Ammon's horn (tissue), 1 donor: Measurements from ENCODE around the gene KRT81.
"Not testable (repeated sequence)": the region's sequence is repeated elsewhere in the genome, so short reads cannot be mapped to it uniquely, and the experiment has no call there.

Source experiments
- DNase-seq: peaks from one replicate; pipeline ENCODE4 v3.0.0-alpha.2; 2016; ENCODE audit warnings: low spot score

KRT81 gene

DNA sequence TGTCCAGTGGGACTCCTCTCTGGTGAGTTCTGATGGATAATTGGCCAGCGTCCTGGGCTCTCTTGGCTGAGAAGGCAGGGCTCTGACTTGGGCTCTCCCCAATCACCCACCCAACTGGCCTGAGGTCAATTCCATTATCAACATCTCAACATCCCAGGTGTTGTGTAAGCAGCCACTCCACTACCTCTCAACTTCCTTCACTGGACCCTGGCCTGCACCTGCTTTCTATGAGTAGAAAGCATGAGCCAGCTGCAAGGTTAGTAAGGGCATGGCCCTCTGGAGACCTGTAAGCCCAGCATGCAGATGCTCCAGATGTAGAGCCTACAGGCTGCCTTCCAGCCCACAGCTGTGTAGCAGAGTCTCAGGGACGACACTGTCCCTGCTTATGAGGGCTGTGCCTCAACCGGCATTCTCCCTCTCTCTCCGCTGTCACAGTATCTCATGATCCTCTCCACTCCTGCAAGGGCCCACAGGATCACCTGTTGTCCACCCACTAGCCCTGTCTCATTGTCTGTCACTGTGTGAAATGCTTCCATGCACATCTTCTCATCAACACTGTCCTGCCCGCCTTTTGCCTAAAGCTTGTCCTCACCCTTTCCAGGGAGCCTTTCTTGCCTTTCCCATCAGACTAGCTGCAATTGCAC lies 5.4 kb upstream of the KRT81 start:
- no peak for DNase-seq

DNA sequence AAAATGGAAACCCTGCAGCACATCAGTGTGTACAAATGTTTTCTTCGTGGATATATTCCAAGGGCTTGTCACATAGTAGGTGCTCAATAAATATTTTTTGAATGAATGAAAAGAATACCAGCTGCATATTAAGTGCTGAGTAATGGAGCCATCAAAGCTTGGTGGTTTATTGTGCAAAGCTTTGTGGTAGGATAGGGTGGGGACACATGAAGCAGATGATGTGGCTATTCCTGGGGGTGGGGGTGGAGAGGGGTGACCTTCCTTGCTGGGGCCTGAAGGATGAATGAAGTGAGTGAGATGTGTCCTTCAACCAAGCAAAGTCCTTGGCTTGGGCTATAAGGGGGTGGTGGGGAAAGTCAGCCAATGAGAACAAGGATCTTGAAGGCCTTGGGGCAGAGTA lies 4.3 kb upstream of the KRT81 start:
- DNase-seq, result no peak

DNA sequence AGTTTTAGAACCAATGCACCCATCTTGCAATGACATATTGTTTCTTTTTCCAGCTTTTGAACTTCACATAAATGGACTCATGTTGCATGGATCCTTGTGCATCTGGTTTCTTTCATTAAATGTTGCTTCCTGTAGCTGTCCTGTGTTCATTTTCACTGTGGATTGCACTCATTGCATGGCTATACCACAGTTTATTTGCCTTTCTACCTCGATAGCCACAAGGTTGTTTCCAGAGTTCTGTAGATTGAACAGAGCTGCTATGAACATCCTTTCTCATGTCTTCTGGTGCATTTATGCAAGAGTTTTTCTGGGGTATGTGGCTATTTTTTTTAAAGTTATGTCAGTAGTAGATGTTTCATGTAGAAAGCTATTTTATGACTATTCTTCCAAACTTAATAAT lies 3.5 kb upstream of the KRT81 start:
- no peak for DNase-seq

DNA sequence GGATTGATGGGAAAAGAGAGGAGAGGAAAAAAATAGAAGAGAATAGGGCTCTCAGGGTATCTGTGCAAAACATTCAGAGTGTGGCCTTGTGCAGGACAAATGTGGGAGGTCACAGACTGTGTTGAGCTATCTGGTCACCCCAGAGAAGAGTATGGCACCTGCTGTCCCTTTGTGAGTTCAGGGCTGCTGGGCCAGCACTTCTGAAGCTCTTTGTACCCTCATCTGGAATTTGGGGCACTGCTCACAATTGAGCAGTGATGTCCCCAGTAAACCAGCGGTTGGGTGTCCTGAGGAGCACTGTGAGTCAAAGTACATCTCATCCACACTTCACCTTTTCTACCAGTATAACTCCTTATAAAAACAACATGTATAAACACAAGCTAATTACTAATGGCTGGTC lies 2.6 kb upstream of the KRT81 start:
- no peak for DNase-seq

DNA sequence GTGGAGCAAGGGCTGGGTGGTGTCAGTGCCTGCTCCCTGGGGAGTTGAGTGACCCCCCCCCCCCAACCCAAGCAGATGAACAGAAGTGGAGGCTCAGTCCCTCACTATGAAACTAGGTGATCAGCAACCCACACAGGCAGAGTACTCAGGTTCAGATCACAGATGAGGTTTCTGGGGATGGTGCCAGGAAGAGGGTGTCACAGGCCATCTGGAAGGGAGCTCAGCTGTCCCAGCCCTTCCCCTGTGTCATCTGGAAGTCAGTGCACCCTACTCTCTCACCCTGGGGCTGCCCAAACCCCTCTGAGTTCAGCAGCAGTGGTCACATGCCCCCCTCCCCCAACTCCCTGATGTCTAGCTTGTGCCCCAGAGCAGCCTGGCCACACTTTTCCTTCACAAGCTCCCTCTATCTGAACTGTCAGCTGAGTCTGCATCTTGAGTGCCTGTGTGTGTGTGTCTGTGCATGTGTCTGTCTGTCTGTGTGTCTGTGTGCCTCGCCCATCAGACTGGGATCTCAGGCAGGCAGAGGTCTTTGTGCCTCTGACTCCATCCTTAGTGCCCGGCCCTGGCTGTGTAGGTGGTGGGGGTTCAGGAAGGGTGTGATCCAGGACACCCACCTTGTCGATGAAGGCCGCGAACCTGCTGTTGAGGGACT lies 725 bp downstream of the KRT81 start:
- not testable (repeated sequence) for DNase-seq

DNA sequence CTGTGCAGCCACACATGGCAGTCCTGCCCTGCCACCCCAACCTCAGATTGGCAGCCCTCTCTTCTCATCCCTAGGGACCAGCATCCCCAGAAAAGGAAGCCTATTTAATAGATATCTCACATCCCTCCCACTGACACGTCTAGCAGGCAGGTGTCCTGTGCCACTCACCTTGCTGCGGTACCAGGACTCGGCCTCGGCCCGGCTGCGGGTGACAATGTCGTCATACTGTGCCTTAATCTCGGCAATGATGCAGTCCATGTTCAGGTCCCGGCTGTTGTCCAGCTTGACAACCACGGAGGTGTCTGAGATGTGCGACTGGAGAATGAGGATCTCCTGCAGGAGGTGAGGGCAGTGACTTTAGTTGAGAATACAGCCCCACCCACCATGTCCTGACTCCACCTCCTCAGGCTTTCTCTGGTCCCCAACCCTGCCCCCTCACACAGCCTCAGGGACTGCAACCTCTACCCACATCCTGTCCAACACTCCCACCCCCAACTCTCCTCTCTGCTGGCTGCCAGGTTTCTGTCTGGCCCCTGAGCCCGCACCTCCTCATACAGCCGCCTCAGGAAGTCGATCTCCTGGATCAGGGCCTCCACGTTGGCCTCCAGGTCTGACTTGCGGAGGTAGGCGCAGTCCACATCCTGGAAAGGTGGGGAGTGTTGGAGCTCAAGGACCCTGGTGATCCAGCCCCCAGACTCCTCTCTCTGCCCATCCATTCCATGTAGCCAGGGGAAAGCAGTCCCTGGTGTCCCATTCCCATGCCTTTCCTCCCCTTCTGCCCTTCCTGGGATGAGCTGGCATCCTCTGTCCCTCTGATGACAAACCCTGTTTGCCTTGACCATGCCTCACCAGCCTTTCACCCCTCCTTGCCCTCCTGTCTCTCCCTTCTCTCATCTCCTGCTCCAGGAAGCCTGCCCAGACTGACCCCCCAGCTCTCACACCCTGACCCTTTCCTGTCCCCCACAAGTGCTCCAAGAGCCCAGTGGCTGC lies 3.2 kb downstream of the KRT81 start:
- not testable (repeated sequence) for DNase-seq

DNA sequence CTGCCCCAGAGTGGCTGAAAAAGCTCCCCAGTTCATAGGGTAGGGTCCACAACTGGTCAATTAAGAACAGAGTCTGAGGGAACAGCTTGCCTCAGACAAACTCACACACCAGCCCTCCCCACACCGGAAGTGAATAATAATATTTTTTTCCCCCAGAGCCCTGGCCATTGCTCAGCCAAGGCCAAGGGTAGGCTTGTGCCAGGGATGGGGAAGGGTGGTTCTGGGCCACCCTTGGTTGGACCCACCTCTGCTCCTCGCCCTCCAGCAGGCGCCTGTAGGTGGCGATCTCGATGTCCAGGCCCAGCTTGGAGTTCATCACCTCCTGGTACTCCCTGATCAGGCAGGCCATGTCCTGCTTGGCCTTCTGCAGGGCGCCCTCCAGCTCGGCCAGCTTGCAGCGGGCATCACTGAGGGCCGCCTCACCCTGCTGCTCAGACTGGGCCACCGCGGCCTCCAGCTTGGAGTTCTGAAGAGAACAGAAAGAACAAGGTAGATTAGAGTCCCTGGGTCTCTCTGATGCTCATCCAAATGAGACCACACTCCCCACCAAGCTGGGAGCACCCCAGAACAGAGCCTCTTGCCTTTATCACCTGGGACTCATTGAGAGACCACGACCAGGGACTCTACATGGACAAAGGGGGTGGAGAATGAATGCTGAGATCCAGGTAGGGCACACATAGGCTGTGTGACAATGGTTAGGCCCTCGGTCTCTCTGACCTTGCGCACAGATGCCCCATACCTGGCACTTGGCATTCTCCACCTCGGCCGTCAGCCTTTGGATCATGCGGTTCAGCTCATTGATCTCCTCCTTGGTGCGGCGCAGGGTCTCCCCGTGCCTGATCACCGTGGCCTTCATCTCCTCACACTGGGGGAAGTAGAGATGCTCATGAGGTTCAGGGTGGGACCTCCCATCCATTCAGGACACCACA lies 4.2 kb downstream of the KRT81 start:
- DNase-seq, result not testable (repeated sequence)

DNA sequence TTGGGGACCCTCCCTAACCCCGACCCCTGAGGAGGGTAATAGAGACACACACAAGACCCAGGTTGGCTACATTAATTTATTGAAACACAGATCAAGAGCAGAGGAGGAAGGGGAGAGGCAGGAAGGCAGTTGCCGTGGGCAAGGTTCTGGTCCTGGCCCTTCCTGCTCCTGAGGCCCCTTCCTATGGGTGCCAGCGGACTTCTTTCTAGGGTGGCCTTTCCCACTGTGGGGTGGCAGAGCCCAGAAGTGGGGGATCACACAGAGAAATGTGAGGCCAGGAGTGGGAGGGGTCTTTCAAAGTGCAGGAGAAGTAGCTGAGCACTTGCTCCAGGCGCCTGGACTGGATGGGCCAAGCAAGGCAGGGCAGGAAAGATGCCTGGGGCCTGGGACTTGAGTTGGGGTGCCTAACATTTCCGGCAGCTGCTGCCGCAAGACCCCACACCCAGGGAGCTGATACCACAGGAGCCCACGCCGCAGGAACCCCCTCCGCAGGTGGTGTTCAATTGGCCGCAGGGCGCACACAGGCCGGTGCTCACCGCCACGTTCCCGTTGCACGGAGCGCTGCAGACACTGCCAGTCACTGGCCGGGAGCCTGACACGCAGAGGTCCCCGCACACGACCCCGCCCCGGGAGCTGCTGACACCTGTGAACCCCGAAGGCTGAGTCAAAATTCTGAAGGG lies 5.3 kb downstream of the KRT81 start:
- DNase-seq, result no peak

DNA sequence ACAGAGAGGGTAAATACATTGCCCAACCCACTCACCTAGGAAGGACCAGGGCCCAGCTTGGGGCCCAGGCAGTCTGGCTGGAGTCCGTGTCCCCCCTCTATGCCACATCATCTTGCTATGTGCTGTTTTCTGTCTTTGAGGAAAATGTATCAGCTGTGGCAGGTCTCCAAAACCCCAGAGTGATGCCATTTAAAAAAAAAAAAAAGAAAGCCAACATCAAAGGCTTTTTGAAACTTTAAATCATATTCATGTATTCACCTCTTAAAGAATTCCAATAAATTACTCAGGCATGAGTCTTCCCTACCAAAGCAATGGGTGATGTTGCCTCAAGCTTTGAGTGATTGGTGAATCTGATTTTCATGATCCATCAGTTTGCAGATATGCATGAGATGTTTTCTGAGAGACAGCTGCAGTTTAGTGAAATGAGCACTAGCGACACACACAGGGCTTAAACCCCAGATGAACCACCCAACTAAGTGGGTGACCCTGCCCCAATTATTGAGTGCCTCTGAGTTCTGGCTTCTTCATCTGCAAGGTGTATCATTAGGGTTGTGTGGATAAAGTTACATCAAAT lies 6.1 kb downstream of the KRT81 start:
- no peak for DNase-seq

DNA sequence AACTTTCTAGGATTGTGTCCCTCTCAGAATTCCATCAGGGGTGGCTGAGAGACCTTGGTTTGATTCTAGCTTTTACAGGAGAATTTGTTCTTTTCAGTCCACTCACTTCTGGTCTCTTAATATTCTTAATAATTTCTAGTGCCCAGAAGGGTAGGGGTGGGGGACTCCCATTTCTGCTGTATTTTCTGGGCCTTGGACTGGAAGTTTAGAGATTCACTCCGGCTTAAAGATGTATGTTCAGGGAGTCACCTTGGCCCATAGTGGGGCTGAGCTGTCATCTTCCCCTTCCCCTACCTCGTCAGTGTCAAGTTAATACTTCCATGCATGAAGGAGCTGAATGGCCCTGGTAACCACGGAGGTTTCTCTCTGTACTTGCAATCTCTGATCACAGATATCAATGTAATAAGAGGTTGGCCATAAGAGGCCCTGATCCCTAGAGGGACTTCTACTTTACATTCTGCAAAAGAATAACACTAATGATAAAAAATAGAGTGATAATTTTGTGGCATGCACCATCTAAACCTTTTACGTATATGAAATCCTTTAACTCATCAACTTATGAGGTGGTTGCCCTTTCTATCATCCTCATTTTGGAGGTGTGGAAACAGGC lies 6.7 kb downstream of the KRT81 start:
- no peak for DNase-seq

DNA sequence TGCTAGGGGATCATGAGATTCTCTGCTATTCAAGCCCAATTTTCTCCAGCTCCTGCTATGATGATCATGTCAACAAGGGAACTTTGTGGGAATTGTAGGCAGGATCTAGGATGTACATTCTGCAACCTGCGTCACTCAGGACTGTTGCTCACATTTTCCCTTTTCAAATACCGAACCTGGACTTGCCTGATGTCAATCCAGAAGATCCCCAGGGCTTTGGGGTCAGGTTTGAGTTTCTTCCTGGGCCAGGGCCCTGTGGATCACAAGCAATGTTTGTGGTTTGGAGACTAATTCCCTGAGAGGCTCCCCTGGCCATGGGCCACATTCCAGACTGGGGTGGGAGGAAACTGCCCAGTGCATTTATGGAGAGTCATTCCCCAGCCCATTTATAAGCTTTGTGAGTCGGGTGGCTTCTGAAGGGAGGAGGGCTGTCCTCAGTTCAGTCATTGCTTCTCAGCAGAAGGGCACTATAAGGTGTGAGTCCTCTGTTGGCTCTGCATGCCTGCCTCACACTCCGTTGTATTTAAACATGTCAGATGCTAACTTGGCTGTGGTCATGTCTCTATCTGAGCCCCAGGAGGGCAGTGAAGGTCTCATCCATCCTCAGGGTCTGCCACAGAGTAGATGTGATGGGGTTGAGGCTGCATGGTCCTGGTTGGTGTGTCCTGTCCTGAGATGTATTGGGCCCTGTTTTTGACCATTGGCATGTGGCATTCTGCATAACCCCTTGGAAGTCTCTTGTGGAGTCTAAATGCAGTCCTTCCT lies 10.4 kb downstream of the KRT81 start:
- no peak for DNase-seq

DNA sequence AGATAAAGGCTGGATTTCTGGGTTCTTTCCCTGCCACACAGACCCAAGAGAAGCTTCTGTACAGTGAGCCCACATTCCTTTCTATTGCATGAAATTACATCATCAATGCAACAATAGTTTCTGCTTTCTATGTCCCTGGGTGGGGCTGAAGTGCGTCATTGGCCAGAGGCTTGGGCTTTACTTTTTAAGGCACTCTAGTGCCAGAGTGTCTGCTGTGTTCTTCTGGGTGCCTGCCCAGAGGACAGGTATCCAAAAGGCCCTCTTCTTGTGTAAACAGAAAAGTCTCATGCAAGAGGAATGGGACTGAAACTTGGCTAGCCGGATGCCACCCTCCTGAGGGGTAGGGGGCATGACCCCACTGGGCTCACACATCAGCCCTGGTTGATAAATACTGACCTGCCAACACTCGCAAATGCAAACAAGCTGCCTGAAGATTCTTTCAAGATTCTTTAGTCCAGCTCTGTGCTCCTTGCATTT lies 11.0 kb downstream of the KRT81 start:
- no peak for DNase-seq

DNA sequence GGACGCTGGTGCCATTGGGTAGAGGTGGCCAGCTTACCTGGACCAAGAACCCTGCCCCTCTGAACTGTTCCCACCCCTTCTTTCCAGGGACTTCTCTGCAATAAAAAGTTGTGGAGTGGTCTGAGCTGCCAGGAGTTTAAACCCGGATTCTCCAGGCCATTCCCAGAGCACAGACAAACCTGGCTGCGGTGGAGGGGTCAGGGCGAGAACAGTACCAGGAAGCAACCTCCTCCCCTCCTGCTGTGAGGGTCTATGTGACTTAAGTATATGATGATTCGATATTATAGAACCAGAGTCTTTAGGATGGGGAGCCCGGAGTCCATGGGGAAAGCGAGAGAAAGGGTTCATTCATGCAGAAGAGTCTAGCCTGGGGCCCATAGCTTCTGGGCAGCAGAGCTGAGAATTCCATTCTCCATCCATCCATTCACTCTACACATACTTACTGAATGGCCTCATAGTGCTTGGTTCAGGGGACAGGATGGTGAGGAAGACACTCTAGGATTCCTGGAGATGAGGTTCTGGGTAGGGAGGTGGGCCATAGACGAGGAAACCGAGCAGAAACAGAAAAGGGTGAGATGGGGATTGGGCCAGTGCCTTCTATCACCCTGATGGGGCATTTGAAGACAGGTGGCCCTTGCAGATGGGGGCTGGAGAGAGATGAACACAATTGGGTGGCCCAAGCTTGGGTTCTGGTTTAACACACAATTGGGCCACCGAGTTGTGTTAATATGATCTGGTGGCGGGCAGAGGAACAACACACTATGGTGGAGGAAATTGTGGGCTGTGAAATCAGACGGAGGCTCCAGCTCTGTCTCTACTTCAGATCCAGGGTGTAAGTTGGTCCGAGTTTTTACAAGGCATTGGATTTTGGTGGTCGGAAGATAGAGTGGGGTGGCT lies 11.7 kb downstream of the KRT81 start:
- no peak for DNase-seq

DNA sequence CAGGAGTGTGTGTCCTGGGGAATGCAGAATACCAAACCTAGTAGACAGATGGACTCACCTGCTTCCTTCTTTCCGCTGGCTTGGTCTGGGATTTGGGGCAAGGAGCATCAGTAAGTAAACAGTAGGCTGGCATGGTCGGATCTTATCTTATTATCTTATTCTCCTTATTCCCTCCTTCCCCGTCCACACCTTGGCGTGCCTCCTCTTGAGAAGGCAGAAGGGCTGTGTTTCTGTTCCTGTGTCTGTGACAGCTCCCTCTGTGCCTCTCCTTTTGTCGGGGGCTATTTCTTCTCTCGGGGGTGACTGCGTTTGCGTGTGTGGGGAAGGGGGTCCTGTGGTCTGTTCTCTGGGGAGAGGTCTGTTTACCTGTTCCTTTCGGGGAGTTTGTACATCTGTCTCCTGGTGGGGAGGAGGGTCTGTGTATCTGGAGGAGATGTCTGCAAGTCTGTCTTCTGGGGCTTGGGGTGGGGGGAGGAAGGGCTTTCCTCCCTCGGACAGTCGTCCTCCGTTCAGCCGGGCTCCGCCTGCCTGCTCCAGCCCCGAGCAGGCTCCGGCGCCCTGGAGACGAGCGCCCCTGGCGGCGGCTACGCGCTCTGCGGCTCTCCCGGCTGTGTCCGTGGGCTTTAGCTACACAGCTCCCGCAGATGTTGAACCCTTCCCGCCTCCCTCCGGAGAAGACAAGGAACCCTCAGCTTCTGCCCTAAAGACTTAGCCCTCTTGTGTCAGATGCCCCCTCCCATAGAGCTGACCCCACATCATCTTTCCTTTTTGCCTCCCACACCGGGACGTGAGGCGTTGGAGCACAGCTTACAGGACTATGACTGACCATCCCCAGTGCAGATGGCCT lies 12.5 kb downstream of the KRT81 start:
- DNase-seq, result peak; percentile 70

DNA sequence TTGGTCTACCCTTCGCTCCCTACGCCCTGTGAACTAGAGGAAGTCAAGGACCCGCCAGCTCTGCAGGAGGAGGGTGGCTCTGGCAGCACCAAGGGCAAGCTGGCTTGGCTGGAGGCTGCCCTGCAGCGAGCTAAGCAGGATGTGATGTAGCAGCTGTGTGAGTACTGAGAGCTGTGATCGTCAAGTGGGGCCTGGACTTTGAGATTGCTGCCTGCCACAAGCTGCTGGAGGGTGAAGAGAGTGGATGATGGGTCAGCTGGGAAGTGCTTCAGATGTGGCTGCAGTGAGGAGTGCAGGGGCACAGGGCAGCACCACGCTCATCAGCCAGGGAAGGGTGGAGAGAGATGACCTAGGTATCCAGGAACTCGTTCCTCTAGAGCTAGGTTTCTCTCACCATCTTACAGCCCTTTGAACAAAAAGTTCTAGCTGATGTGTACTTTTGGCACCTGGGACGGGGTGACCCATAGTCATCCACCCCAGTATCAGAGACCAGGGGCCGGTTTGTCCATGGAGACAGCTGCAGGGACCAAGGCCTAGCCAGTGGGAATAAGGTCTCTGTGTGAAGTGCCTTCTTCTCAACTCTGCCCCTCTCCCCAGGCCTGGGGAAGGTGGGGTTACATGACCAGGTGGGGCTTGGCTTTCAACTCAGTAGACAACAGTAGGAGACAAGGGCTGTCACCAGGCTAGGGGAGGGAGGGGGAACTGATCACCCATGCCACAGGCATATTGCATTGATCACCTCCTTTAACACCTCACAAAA lies 13.7 kb downstream of the KRT81 start:
- no peak for DNase-seq

DNA sequence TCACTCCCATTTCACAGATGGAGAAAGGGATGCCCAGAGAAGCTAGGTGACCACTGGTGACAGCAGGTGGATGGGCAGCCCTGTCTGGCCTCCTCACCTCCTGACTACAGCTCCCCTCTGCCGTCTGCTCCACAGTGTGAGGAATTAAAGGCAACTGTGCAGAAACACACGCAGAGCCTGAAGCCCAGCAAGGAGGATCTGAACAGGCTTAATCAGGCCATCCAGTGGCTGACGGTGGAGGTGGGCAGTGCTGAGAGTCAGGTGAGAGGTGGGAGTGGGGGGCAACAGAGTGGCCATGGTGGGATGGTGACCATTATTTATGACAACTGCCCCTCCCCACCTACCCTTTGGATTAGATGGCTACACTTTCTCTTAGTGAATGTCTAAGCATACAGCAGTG lies 15.6 kb downstream of the KRT81 start:
- no peak for DNase-seq
